NCI-H226 (cell line): ENCODE results near the gene MAP1S.
"Not testable (repeated sequence)": the region's sequence is repeated elsewhere in the genome, so short reads cannot be mapped to it uniquely, and the experiment has no call there.

Source experiments
- DNase-seq: peaks from one replicate; pipeline ENCODE4 v3.0.0-alpha.2; 2015

The MAP1S gene

GRCh38 chr19:17767559-17767958 lies 48.3 kb downstream of the MAP1S start:
- no peak for DNase-seq

- no peak for DNase-seq
Observed at GRCh38 chr19:17770613-17771012, 51.3 kb downstream of the MAP1S start.

- DNase-seq: no peak
Observed at GRCh38 chr19:17772172-17772571, 52.9 kb downstream of the MAP1S start.

- DNase-seq: no peak
Observed at GRCh38 chr19:17775245-17775927, 56.1 kb downstream of the MAP1S start.

- no peak for DNase-seq
Observed at GRCh38 chr19:17775991-17776803, 56.9 kb downstream of the MAP1S start.

GRCh38 chr19:17777840-17778239 lies 58.6 kb downstream of the MAP1S start:
- DNase-seq: not testable (repeated sequence)

GRCh38 chr19:17778251-17778967 lies 59.1 kb downstream of the MAP1S start:
- DNase-seq: peak; percentile 86

- DNase-seq: peak; percentile 80
Observed at GRCh38 chr19:17778968-17779929, 60.0 kb downstream of the MAP1S start.

- DNase-seq: no peak
Observed at GRCh38 chr19:17780781-17781180, 61.5 kb downstream of the MAP1S start.

- DNase-seq: not testable (repeated sequence)
Observed at GRCh38 chr19:17783721-17784120, 64.4 kb downstream of the MAP1S start.
